Naive B cell (primary cell): ENCODE data around the gene FCGBP. TPM values are rescaled to one million over a fixed set of nuclear protein-coding genes. Genes with fewer than 3 reads are reported as not detected.
"Not testable (repeated sequence)": the region's sequence is repeated elsewhere in the genome, so short reads cannot be mapped to it uniquely, and the experiment has no call there.

Experiments used
- ATAC-seq, 2 donors: fragments of 150-1000 bp; cut with Tn5 transposase; 2 replicates each; pipeline ENCODE4 v1.10.0; 2021; ENCODE audit warnings: low read depth in 2 of 2, mild to moderate bottlenecking in 2 of 2, moderate library complexity in 2 of 2
- DNase-seq: peaks from one replicate; pipeline ENCODE4 v3.0.0; 2022
- H3K27ac Mint-ChIP-seq, 6 donors: one replicate each; pipeline ENCODE4 v1.8.0; 2020 to 2022; ENCODE audit warnings: mild to moderate bottlenecking in 6 of 6, mixed read lengths in 6 of 6, moderate library complexity in 5 of 6, inconsistent platforms in 2 of 6
- H3K27me3 Mint-ChIP-seq, 3 donors: one replicate each; pipeline ENCODE4 v1.8.0; 2021 to 2022; ENCODE audit warnings: mixed read lengths in 3 of 3, mild to moderate bottlenecking in 1 of 3
- H3K36me3 Mint-ChIP-seq, 2 donors: one replicate each; pipeline ENCODE4 v1.8.0; 2020 to 2022; ENCODE audit warnings: mixed read lengths in 2 of 2, inconsistent platforms in 1 of 2, mild to moderate bottlenecking in 1 of 2
- H3K4me1 Mint-ChIP-seq, 3 donors: one replicate each; pipeline ENCODE4 v1.8.0; 2020 to 2022; ENCODE audit warnings: mixed read lengths in 3 of 3, inconsistent platforms in 1 of 3, mild to moderate bottlenecking in 1 of 3, moderate library complexity in 1 of 3
- H3K4me3 Mint-ChIP-seq, 8 donors: one replicate each; pipeline ENCODE4 v1.8.0; 2020 to 2022; ENCODE audit warnings: mild to moderate bottlenecking in 8 of 8, mixed read lengths in 8 of 8, moderate library complexity in 8 of 8, inconsistent platforms in 2 of 8
- H3K9me3 Mint-ChIP-seq, 7 donors: one replicate each; pipeline ENCODE4 v1.8.0; 2020 to 2022; ENCODE audit warnings: mixed read lengths in 7 of 7, mild to moderate bottlenecking in 5 of 7, inconsistent platforms in 2 of 7, moderate library complexity in 1 of 7
- polyA plus RNA-seq, 6 donors: library from polyadenylated mRNA; unstranded; fragments of 300-500 nt; fragmentation: Illumina TruSeq; gene quantifications; one replicate each; pipeline ENCODE4 v1.2.3, GENCODE V29; 2021; ENCODE audit warnings: low read depth in 6 of 6

Gene FCGBP
- polyA plus RNA-seq, 6 donors from 2014 or later, result 0.15 to 1.7 (median 0.76) TPM

DNA sequence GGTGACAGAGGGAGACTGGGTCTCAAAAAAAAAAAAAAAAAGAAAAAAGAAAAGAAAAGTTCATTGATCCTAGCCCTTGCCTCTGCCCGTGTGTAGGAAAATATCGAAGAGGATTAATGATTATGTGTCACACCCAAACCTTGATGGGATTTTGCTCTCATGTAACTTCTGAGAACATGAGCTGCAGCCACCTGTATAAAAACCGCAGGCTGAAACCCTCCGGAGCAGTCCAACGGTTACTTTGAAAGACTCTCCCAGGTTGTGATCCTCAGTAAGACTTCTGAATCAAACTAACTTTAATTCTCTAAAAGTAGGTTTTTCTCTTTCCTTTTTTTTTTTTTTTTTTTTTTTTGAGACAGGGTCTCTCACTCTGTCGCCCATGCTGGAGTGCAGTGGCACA is 32.2 kb upstream of the FCGBP start:
- no peaks in the 10 kb centered on the region for H3K27me3 Mint-ChIP-seq
- H3K4me1 Mint-ChIP-seq, result peaks cover 26 to 42% (median 29%) of the 10 kb centered on the region in 3 donors
- peaks cover 0 to 1% (median 0%) of the 10 kb centered on the region in 7 donors for H3K9me3 Mint-ChIP-seq
- H3K4me3 Mint-ChIP-seq, result no peak overlapping the region
- no peak overlapping the region for H3K27ac Mint-ChIP-seq
- ATAC-seq (no peak), DNase-seq (no peak)
- no peaks in the 10 kb centered on the region for H3K36me3 Mint-ChIP-seq

DNA sequence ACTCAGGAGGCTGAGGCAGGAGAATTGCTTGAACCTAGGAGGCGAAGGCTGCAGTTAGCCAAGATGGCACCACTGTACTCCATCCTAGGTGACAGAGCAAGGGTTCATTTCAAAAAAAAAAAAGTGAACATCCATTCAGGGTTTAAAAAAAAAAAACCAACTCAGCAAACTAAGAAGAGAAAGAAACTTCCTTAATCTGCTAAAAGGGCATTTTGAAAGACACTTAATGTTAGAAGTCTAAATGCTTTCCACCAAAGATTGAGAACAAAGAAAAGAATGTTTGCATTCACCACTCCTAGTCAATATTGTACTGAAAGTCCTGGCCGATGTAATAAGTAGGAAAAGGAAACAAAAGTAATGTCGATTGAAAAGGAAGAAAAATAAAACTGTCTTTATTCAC is 29.5 kb upstream of the FCGBP start:
- peak overlapping the region in 1 of 6 donors; percentile 33 for H3K27ac Mint-ChIP-seq
- peaks cover 22 to 31% (median 23%) of the 10 kb centered on the region in 3 donors for H3K4me1 Mint-ChIP-seq
- DNase-seq, result no peak
- no peak overlapping the region for H3K4me3 Mint-ChIP-seq
- H3K27me3 Mint-ChIP-seq, result no peaks in the 10 kb centered on the region
- no peak for ATAC-seq
- no peaks in the 10 kb centered on the region for H3K36me3 Mint-ChIP-seq
- H3K9me3 Mint-ChIP-seq, result no peaks in the 10 kb centered on the region

DNA sequence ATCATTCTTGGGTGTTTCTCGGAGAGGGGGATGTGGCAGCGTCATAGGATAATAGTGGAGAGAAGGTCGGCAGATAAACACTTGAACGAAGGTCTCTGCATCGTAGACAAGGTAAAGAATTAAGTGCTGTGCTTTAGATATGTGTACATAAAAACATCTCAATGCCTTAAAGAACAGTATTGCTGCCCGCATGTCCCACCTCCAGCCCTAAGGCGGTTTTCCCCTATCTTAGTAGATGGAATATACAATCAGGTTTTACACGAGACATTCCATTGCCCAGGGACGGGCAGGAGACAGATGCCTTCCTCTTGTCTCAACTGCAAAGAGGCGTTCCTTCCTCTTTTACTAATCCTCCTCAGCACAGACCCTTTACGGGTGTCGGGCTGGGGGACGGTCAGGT is 25.0 kb upstream of the FCGBP start:
- H3K27me3 Mint-ChIP-seq, DNase-seq, H3K36me3 Mint-ChIP-seq, H3K9me3 Mint-ChIP-seq: not testable (repeated sequence)
- peak overlapping the region; percentile 47 to 89 (median 76) for H3K4me3 Mint-ChIP-seq
- ATAC-seq, result peak in 1 of 2 donors; percentile 30
- H3K27ac Mint-ChIP-seq, result peak overlapping the region in 4 of 6 donors; percentile 87 to 93 (median 92)
- H3K4me1 Mint-ChIP-seq, result peaks cover 30 to 60% (median 42%) of the 10 kb centered on the region in 3 donors

DNA sequence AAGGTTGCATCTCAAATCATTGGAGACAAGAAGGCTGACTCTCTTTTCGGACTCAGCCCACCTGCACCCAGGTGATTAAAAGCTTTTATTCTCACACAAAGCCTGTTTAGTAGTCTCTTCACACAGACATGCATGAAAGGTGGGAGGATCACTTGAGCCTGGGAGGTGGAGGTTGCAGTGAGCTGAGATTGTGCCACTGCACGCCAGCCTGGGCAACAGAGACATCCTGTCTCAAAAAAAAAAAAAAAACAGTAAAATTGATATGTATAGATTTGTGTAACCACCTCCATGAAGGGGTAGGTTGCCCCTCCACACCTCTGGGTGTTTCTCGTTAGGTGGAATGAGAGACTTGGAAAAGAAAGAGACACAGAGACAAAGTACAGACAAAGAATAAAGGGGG is 24.5 kb upstream of the FCGBP start:
- not testable (repeated sequence) for H3K27me3 Mint-ChIP-seq, H3K36me3 Mint-ChIP-seq, DNase-seq, H3K9me3 Mint-ChIP-seq
- Mint-ChIP-seq H3K4me3 (peak overlapping the region; percentile 47 to 89 (median 76)), H3K4me1 (peaks cover 32 to 62% (median 44%) of the 10 kb centered on the region in 3 donors), H3K27ac (peak overlapping the region in 4 of 6 donors; percentile 49 to 93 (median 89))
- peak; percentile 35 to 47 for ATAC-seq

DNA sequence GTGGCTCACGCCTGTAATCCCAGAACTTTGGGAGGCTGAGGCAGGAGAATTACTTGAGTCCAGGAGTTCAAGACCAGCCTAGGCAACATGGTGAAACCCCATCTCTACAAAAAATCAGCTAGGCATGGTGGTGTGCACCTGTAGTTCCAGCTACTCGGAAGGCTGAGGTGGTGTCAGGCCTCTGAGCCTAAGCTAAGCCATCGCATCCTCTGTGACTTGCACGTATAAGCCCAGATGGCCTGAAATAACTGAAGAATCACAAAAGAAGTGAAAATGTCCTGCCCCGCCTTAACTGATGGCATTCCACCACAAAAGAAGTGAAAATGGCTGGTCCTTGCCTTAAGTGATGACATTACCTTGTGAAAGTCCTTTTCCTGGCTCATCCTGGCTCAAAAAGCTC is 23.5 kb upstream of the FCGBP start:
- DNase-seq, H3K9me3 Mint-ChIP-seq, ATAC-seq, H3K27me3 Mint-ChIP-seq, H3K36me3 Mint-ChIP-seq: not testable (repeated sequence)
- Mint-ChIP-seq H3K4me1 (peaks cover 41 to 65% (median 54%) of the 10 kb centered on the region in 3 donors), H3K27ac (peak overlapping the region in 4 of 6 donors; percentile 28 to 75 (median 65)), H3K4me3 (peak overlapping the region in 4 of 8 donors; percentile 58 to 72 (median 64))

DNA sequence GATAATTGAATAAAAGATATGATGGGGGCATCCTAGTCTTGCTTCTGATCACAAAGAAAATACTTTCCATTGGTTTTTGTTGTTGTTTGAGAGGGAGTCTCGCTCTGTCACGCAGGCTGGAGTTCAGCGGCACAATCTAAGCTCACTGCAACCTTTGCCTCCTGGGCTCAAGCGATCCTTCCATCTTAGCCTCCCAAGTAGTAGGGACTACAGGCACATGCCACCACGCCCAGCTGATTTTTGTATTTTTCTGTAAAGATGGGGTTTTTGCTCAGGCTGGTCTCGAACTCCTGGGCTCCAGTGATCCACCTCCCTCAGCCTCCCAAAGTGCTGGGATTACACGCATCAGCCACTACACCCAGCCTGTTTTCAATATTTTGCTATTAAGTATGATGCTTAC is 19.5 kb upstream of the FCGBP start:
- H3K4me1 Mint-ChIP-seq, result peaks cover 51 to 89% (median 70%) of the 10 kb centered on the region in 3 donors
- H3K36me3 Mint-ChIP-seq, result peaks cover 0 to 14% of the 10 kb centered on the region in 2 donors
- H3K9me3 Mint-ChIP-seq, result peaks cover 0 to 14% (median 4%) of the 10 kb centered on the region in 7 donors
- peak overlapping the region; percentile 87 to 99 (median 98) for H3K27ac Mint-ChIP-seq
- no peaks in the 10 kb centered on the region for H3K27me3 Mint-ChIP-seq
- DNase-seq (no peak), ATAC-seq (peak; percentile 6 to 21)
- peak overlapping the region; percentile 19 to 94 (median 80) for H3K4me3 Mint-ChIP-seq

DNA sequence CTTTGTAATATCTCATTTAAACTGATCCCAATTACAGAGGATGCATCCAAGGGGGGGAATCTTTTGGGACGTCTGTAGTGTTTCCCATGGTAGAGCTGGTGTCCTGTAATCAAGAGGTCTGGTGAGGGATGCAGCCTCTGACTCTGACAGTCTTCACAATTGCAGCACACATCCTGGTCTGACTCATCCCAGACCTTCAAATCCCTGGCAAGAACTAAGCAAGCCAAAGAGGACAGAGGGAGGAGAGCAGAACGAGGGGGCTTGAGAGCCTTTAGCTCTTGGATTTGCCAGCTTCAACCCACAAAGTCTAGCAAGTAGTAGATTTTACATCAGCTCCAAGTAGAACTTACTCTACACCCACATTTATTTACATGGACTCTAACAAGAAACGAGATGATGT is 17.3 kb upstream of the FCGBP start:
- ATAC-seq, result no peak

DNA sequence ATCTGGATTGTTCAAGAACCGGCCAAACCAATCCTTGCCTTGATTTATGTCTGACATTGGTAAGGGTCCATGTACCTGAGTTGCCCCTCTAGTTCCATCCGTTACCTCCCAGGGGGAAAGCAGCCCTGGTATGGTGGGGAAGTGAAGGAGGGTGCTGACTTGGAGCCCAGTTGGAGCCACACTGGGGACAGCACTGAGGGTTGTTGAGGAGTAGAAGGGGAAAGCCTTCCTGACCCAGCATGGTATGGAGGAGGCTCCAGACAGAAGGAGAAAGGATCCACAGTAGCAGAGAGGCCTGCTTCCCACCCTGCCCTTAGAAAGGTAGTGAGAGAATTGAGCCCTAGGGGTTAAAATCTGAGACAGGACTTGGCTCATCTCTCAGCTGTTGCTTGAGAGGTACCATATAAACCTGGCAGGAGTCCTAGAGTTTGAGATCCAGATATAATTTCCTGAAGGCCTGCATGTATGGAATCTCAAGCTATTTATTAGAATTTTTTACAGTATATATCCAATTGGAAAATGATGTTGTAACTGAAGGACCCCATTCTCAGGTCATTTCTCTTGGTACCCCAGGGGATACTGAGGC is 16.7 kb upstream of the FCGBP start:
- ATAC-seq (no peak), DNase-seq (no peak)
- H3K4me1 Mint-ChIP-seq, result peaks cover 51 to 97% (median 84%) of the 10 kb centered on the region in 3 donors
- H3K27me3 Mint-ChIP-seq, result no peaks in the 10 kb centered on the region
- H3K4me3 Mint-ChIP-seq, result peak overlapping the region; percentile 52 to 94 (median 79)
- peaks cover 0 to 14% of the 10 kb centered on the region in 2 donors for H3K36me3 Mint-ChIP-seq
- peaks cover 0 to 14% (median 4%) of the 10 kb centered on the region in 7 donors for H3K9me3 Mint-ChIP-seq
- peak overlapping the region in 5 of 6 donors; percentile 52 to 98 (median 96) for H3K27ac Mint-ChIP-seq

More for the DNA sequence above, 17.3 kb upstream of the FCGBP start:
- peaks cover 51 to 96% (median 80%) of the 10 kb centered on the region in 3 donors for H3K4me1 Mint-ChIP-seq
- H3K9me3 Mint-ChIP-seq, result peaks cover 0 to 14% (median 4%) of the 10 kb centered on the region in 7 donors
- DNase-seq, result no peak
- peak overlapping the region; percentile 42 to 99 (median 98) for H3K27ac Mint-ChIP-seq
- H3K36me3 Mint-ChIP-seq, result peaks cover 0 to 14% of the 10 kb centered on the region in 2 donors
- peak overlapping the region; percentile 34 to 94 (median 79) for H3K4me3 Mint-ChIP-seq
- H3K27me3 Mint-ChIP-seq, result no peaks in the 10 kb centered on the region

DNA sequence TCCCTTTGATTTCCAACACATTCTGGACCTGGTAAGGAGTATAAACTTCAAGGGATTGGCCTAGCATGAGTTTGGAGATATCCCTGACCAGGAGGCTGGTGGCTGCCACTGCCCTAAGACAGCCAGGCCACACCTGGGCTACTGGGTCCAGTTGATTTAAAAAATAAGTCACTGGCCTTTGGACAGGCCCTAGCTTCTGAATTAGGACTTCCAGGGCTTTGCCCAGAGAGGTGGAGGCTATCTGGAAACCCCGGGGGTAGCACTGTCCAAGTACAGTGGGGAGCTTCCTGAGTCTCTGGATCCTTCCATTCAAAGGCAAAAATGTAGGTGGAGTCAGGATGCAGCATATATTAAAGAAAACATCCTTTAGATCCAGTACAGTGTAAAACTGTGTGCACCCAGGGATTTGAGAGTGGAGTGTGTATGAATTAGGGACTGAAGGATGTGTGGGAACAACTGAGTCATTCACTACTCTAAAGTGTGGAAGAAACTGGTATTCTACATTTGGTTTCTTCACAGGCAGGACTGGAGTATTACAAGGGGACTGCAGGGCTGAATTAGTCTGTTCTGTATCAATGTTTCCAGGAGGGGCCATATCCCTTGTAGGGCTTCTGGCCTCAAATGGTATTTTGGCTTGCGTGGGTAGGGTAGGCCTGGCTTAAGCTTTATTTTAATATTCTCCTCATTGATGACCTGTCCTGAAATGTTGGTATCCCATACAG is 14.8 kb upstream of the FCGBP start:
- ATAC-seq (no peak), DNase-seq (no peak)
- Mint-ChIP-seq H3K36me3 (peaks cover 0 to 7% of the 10 kb centered on the region in 2 donors), H3K27ac (peak overlapping the region in 2 of 6 donors; percentile 50 to 86), H3K9me3 (peaks cover 0 to 14% (median 3%) of the 10 kb centered on the region in 7 donors), H3K4me3 (peak overlapping the region in 3 of 8 donors; percentile 15 to 51 (median 47)), H3K27me3 (no peaks in the 10 kb centered on the region), H3K4me1 (peaks cover 49 to 95% (median 83%) of the 10 kb centered on the region in 3 donors)

DNA sequence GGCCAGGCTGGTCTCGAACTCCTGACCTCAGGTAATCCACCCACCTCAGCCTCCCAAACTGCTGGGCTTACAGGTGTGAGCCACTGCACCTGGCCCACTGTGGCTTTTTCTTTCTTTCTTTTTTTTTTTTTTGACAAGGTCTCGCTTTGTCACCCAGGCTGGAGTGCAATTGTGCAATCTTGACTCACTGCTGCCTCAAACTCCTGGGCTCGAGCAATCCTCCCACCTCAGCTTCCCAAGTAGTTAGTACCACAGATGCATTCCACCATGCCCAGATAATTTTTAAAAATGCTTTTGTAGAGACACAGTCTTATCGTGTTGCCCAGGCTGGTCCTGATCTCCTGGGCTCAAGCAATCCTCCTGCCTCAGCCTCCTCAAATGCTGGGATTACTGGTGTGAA is 12.1 kb upstream of the FCGBP start:
- peak overlapping the region in 1 of 6 donors; percentile 67 for H3K27ac Mint-ChIP-seq
- H3K4me1 Mint-ChIP-seq, result peaks cover 50 to 93% (median 80%) of the 10 kb centered on the region in 3 donors
- DNase-seq (no peak), ATAC-seq (no peak)
- peaks cover 0 to 2% (median 0%) of the 10 kb centered on the region in 7 donors for H3K9me3 Mint-ChIP-seq
- no peaks in the 10 kb centered on the region for H3K27me3 Mint-ChIP-seq
- peak overlapping the region in 1 of 8 donors; percentile 73 for H3K4me3 Mint-ChIP-seq
- no peaks in the 10 kb centered on the region for H3K36me3 Mint-ChIP-seq

DNA sequence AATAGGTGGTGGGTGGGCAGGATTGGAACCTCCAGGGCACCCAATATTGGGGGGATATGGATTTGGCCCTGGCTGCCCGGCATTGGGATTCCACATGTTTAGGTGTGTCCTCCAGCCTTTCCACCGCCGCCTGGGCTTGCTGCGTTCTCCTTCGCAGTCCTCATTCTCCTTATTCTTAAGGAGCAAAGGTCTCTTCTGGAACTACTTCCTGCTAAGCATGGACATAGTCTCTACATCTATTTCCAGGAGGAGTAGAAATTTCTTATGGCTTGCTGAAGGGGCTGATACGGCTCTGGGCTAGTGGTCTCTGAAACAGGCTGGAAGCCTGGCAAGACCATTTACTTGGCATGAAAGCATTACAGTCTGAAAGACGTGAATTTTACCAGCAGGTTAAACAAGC is 9.2 kb upstream of the FCGBP start:
- Mint-ChIP-seq H3K27ac (peak overlapping the region in 1 of 6 donors; percentile 15), H3K27me3 (no peaks in the 10 kb centered on the region), H3K9me3 (peaks cover 3 to 14% (median 9%) of the 10 kb centered on the region in 7 donors), H3K4me3 (peak overlapping the region in 5 of 8 donors; percentile 19 to 87 (median 79)), H3K36me3 (peaks cover 0 to 8% of the 10 kb centered on the region in 2 donors), H3K4me1 (peaks cover 46 to 90% (median 67%) of the 10 kb centered on the region in 3 donors)
- ATAC-seq, result no peak
- DNase-seq, result no peak

DNA sequence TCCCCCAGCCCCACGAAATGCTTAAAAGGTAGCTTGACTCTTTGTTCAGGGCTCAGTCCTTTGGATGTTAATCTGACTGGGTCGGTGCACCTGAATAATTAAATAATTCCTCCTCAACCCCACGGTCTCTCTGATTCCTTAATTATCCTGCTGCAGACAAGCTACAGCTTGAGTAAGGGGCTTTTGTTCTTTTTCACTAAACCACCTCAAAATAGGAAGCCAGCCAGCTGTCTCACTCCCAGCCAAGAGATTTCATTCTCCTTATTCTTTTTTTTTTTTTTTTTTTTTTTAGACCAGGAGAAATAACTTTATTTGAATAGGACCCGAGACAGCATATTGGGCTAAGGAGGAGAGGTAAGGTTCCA is 7.9 kb upstream of the FCGBP start:
- Mint-ChIP-seq H3K4me1 (peaks cover 48 to 85% (median 65%) of the 10 kb centered on the region in 3 donors), H3K4me3 (peak overlapping the region; percentile 74 to 88 (median 82)), H3K36me3 (peaks cover 0 to 8% of the 10 kb centered on the region in 2 donors), H3K9me3 (peaks cover 2 to 14% (median 9%) of the 10 kb centered on the region in 7 donors), H3K27ac (peak overlapping the region; percentile 55 to 97 (median 92)), H3K27me3 (no peaks in the 10 kb centered on the region)
- no peak for DNase-seq
- ATAC-seq, result no peak

DNA sequence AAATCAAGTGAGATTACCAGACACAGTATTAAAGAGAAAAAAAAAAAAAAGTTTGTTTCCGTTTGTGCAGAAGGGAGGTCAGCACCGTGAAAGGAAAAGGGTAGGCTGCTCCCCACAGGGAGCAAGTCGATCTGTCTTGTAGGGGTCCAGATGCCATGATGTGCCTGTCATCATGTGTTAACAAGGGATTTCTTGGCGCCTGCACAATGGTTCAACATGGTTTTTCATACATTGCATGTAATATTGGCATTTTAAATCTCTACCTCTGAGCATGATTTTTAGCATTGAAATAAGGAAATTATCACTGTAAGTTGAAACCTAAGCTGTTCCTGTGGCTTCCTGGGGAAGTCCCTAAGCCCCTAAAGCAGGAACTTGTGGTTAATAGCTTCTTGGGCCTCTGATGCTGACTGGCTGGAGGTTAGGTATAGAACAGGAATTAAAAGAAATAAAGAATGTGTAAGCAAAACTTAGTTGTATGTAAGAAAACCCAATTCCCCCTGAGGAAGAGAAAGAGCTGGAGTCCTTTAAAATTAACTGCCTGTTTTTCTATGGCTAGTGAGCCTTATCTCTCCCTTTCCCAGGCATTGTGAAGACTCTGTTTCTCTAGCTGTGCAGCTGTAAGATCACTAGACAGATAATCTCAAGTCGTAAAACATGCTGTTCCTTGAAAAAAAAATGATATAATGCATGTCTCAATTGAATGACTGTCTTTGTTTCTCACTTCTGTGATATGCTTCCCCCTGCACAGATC is 7.4 kb upstream of the FCGBP start:
- peaks cover 0 to 8% of the 10 kb centered on the region in 2 donors for H3K36me3 Mint-ChIP-seq
- peak; percentile 94 to 96 for ATAC-seq
- H3K27me3 Mint-ChIP-seq, result no peaks in the 10 kb centered on the region
- H3K9me3 Mint-ChIP-seq, result peaks cover 2 to 14% (median 9%) of the 10 kb centered on the region in 7 donors
- peaks cover 52 to 86% (median 66%) of the 10 kb centered on the region in 3 donors for H3K4me1 Mint-ChIP-seq
- H3K4me3 Mint-ChIP-seq, result peak overlapping the region; percentile 74 to 88 (median 82)
- H3K27ac Mint-ChIP-seq, result peak overlapping the region; percentile 55 to 97 (median 92)
- peak; percentile 87 for DNase-seq
